SH-SY5Y (cell line): ENCODE measurements around the gene NKAIN4.

Experiments used
- GATA2 ChIP-seq: IDR thresholded peaks from 2 replicates; pipeline ENCODE4 v1.6.1; 2011; ENCODE audit warnings: mild to moderate bottlenecking, low read depth, low read length
- GATA3 ChIP-seq: IDR thresholded peaks from 2 replicates; pipeline ENCODE4 v1.6.1; 2011; ENCODE audit warnings: low read depth, mild to moderate bottlenecking, low read length, moderate library complexity

DNA sequence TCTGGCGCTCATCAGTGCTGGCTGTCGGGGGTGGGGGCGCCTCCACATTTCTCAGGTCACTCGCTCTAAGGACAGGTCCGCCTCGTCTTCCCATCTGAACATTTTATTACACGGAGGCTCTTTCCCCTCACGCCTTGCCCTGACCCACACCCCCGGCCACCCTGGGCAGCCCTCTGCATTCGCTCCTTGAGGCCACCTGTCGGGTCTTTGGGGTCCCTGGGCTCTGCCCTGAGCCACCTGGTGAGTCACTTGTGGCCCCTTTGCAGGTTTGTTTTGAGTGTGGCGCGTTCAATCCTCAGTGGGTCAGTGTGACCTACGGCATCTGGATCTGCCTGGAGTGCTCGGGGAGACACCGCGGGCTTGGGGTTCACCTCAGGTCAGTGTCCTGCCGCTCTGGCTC is 21.6 kb upstream of the NKAIN4 start:
- TF ChIP-seq GATA3, result no peak
- no peak for TF ChIP-seq GATA2
